ENCODE data around the gene NUP93. TPM values are rescaled to one million over a fixed set of nuclear protein-coding genes. Genes with fewer than 3 reads are reported as not detected.

The NUP93 gene
- total and polyA plus RNA-seq, 9 of the 15 experiments (the other 6 are each of a cell fraction or from before 2014, with no cell fraction given) = 92.0 to 162 (median 121) TPM

- TF ChIP-seq MNT (conservative IDR thresholded peaks at IDR 0.05) (peak in 1 of 2 experiments; percentile 35; a peak in 1 of 4 replicates), CBFB (CRISPR knock-in tag; IDR thresholded peaks at IDR 0.05) (no peak), TCF3 (CRISPR knock-in tag; IDR thresholded peaks at IDR 0.05) (peak; percentile 70), CBFA2T3 (IDR thresholded peaks at IDR 0.05) (peak; percentile 25; the same call in 1 of the 2 replicates), MEIS2 (IDR thresholded peaks at IDR 0.05; ENCODE audit: partially characterized antibody) (peak; percentile 5), TAL1 (IDR thresholded peaks at IDR 0.05) (peak; percentile 45; the same call in 1 of the 2 replicates), ARID1B (IDR thresholded peaks at IDR 0.05) (peak; percentile 63; the same call in 1 of the 2 replicates), CBX8 (IDR thresholded peaks at IDR 0.05; ENCODE audit: borderline replicate concordance, extremely low read depth, low read depth, low read length, poor library complexity, severe bottlenecking) (no peak), ZNF24 (IDR thresholded peaks at IDR 0.05) (peak; percentile 54; the same call in 1 of the 2 replicates), ADNP (tag; IDR thresholded peaks at IDR 0.05) (no peak), SMARCA4 (IDR thresholded peaks at IDR 0.05) (0 out of 2 replicates have a peak, but pooled peaks have one; percentile 36), NCOA1 (IDR thresholded peaks at IDR 0.05; ENCODE audit: low read depth) (no peak), RBBP5 (IDR thresholded peaks at IDR 0.05; ENCODE audit: borderline replicate concordance, insufficient read depth, low read length, poor library complexity, severe bottlenecking) (no peak), CREB5 (CRISPR knock-in tag; IDR thresholded peaks at IDR 0.05) (no peak), NR2C2 (CRISPR knock-in tag; IDR thresholded peaks at IDR 0.05) (no peak), NR2C2 (tag; IDR thresholded peaks at IDR 0.05) (no peak)
- TF ChIP-seq, protein P1, sequence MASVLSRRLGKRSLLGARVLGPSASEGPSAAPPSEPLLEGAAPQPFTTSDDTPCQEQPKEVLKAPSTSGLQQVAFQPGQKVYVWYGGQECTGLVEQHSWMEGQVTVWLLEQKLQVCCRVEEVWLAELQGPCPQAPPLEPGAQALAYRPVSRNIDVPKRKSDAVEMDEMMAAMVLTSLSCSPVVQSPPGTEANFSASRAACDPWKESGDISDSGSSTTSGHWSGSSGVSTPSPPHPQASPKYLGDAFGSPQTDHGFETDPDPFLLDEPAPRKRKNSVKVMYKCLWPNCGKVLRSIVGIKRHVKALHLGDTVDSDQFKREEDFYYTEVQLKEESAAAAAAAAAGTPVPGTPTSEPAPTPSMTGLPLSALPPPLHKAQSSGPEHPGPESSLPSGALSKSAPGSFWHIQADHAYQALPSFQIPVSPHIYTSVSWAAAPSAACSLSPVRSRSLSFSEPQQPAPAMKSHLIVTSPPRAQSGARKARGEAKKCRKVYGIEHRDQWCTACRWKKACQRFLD (CRISPR knock-in tag; IDR thresholded peaks at IDR 0.05) = no peak
- TF ChIP-seq, protein P2, sequence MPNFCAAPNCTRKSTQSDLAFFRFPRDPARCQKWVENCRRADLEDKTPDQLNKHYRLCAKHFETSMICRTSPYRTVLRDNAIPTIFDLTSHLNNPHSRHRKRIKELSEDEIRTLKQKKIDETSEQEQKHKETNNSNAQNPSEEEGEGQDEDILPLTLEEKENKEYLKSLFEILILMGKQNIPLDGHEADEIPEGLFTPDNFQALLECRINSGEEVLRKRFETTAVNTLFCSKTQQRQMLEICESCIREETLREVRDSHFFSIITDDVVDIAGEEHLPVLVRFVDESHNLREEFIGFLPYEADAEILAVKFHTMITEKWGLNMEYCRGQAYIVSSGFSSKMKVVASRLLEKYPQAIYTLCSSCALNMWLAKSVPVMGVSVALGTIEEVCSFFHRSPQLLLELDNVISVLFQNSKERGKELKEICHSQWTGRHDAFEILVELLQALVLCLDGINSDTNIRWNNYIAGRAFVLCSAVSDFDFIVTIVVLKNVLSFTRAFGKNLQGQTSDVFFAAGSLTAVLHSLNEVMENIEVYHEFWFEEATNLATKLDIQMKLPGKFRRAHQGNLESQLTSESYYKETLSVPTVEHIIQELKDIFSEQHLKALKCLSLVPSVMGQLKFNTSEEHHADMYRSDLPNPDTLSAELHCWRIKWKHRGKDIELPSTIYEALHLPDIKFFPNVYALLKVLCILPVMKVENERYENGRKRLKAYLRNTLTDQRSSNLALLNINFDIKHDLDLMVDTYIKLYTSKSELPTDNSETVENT (CRISPR knock-in tag; IDR thresholded peaks at IDR 0.05) = no peak
Measured at GRCh38 chr16:56764835-56765234, 34.9 kb downstream of the NUP93 start (continued).

Data from K562 (cell line).